SK-N-SH (cell line): ENCODE results near the gene GTSF1L. TPM values are rescaled to one million over a fixed set of nuclear protein-coding genes. Genes with fewer than 3 reads are reported as not detected.

Source experiments
- CTCF ChIA-PET: fragments of 300-600, 350-600 bp; formaldehyde crosslinking; extraction: SDS; loops from one replicate; lab custom pipeline; 2021; lab: Yijun Ruan, JAX
- POLR2A ChIA-PET: fragments of 350-600 bp; sonication (Branson Sonifier 250); formaldehyde crosslinking; extraction: SDS; loops from one replicate; lab custom pipeline; 2020; ENCODE audit warnings: antibody characterized with exemption, inconsistent platforms; lab: Yijun Ruan, JAX
- DNase-seq: peaks from one replicate; pipeline ENCODE4 v3.0.0; 2012
- H2AFZ ChIP-seq: fragments of 200-600 bp; sonication (generic); 2 replicates; pipeline ENCODE4 v1.8.1; 2016; ENCODE audit warnings: antibody characterized with exemption, mild to moderate bottlenecking, low read depth
- H3F3A ChIP-seq: fragments of 200-600 bp; sonication (generic); replicated peaks from 2 replicates; pipeline ENCODE3; 2016; ENCODE audit warnings: antibody characterized with exemption, mild to moderate bottlenecking; ENCODE audit not compliant: insufficient read depth
- H3K27ac ChIP-seq, 2 experiments: fragments of 200-500 bp in 1 of 2; fragments of 200-600 bp in 1 of 2; sonication (Bioruptor generic) in 1 of 2; sonication (generic), shearing (Covaris generic) in 1 of 2; 2 replicates each; pipeline versions ENCODE4 v1.5.1 to v1.6.1; 2014 to 2016; ENCODE audit warnings: low read depth in 2 of 2, inconsistent platforms in 1 of 2, low read length in 1 of 2, mild to moderate bottlenecking in 1 of 2, mixed read lengths in 1 of 2
- H3K27me3 ChIP-seq: fragments of 200-600 bp; sonication (generic), shearing (Covaris generic); 2 replicates; pipeline ENCODE4 v1.6.1; 2016; ENCODE audit warnings: mixed run types; ENCODE audit not compliant: insufficient read depth
- H3K36me3 ChIP-seq, 2 experiments: fragments of 200-500 bp in 1 of 2; fragments of 200-600 bp in 1 of 2; sonication (Bioruptor generic) in 1 of 2; sonication (generic) in 1 of 2; replicated peaks in 1 of 2; 2 replicates each; pipeline versions ENCODE3 to v1.5.1; 2014 to 2016; ENCODE audit warnings: low read length in 1 of 2, mild to moderate bottlenecking in 1 of 2; ENCODE audit not compliant: insufficient read depth in 2 of 2, control insufficient read depth in 1 of 2
- H3K4me1 ChIP-seq, 2 experiments: fragments of 200-500 bp in 1 of 2; fragments of 200-600 bp in 1 of 2; sonication (Bioruptor generic) in 1 of 2; sonication (generic), shearing (Covaris generic) in 1 of 2; 2 replicates each; pipeline versions ENCODE4 v1.5.1 to v1.6.1; 2014 to 2016; ENCODE audit warnings: low read depth in 1 of 2, low read length in 1 of 2, mixed run types in 1 of 2; ENCODE audit not compliant: insufficient read depth in 2 of 2, control insufficient read depth in 1 of 2
- H3K4me2 ChIP-seq: fragments of 200-600 bp; sonication (generic), shearing (Covaris generic); 2 replicates; pipeline ENCODE4 v1.6.1; 2017; ENCODE audit warnings: mixed run types
- H3K4me3 ChIP-seq, 2 experiments: fragments of 200-500 bp in 1 of 2; fragments of 200-600 bp in 1 of 2; sonication (Bioruptor generic) in 1 of 2; sonication (generic), shearing (Covaris generic) in 1 of 2; 2 replicates each; pipeline versions ENCODE4 v1.5.1 to v1.8.1; 2014 to 2016; ENCODE audit warnings: low read depth in 2 of 2, inconsistent platforms in 1 of 2, low read length in 1 of 2, mild to moderate bottlenecking in 1 of 2, mixed read lengths in 1 of 2, moderate library complexity in 1 of 2
- H3K79me2 ChIP-seq: fragments of 200-600 bp; sonication (generic); 2 replicates; pipeline ENCODE4 v1.8.1; 2017; ENCODE audit warnings: mild to moderate bottlenecking; ENCODE audit not compliant: insufficient read depth
- H3K9ac ChIP-seq: fragments of 200-600 bp; sonication (generic); 2 replicates; pipeline ENCODE4 v1.6.1; 2017; ENCODE audit warnings: mixed run types
- H3K9me2 ChIP-seq: fragments of 200-600 bp; sonication (generic); 2 replicates; pipeline ENCODE4 v1.6.1; 2017; ENCODE audit warnings: mixed run types
- H3K9me3 ChIP-seq: fragments of 200-600 bp; sonication (generic); 2 replicates; pipeline ENCODE4 v1.6.1; 2017; ENCODE audit warnings: mixed run types, mild to moderate bottlenecking, moderate library complexity
- H4K20me1 ChIP-seq: fragments of 200-600 bp; sonication (generic); 2 replicates; pipeline ENCODE4 v1.6.1; 2017; ENCODE audit warnings: mild to moderate bottlenecking, mixed run types; ENCODE audit not compliant: insufficient read depth
- CHD2 ChIP-seq: fragments of 150-350 bp; IDR thresholded peaks from 2 replicates; pipeline ENCODE4 v1.6.1; 2018; ENCODE audit warnings: low read length; ENCODE audit not compliant: partially characterized antibody
- FOSL2 ChIP-seq: IDR thresholded peaks from 2 replicates; pipeline ENCODE4 v1.4.0; 2012; ENCODE audit warnings: low read depth, mild to moderate bottlenecking, moderate library complexity, borderline replicate concordance
- FOXM1 ChIP-seq: IDR thresholded peaks from 2 replicates; pipeline ENCODE4 v1.4.0; 2012; ENCODE audit warnings: low read depth, mild to moderate bottlenecking
- GABPA ChIP-seq: IDR thresholded peaks from 2 replicates; pipeline ENCODE4 v1.4.0; 2012; ENCODE audit warnings: low read depth, mild to moderate bottlenecking
- GATA2 ChIP-seq: sonication (generic); formaldehyde crosslinking; IDR thresholded peaks from 2 replicates; pipeline ENCODE4 v1.5.0; 2020; ENCODE audit warnings: mild to moderate bottlenecking, missing genetic modification reagents
- IRF3 ChIP-seq: fragments of 150-350 bp; IDR thresholded peaks from 2 replicates; pipeline ENCODE4 v1.6.1; 2016; ENCODE audit warnings: mild to moderate bottlenecking, low read depth, low read length
- JUND ChIP-seq: IDR thresholded peaks from 2 replicates; pipeline ENCODE4 v1.4.0; 2012
- MAX ChIP-seq: IDR thresholded peaks from 2 replicates; pipeline ENCODE4 v1.4.0; 2012; ENCODE audit warnings: low read depth
- MEF2A ChIP-seq: IDR thresholded peaks from 2 replicates; pipeline ENCODE4 v1.4.0; 2012; ENCODE audit warnings: low read depth, borderline replicate concordance
- NFIC ChIP-seq: IDR thresholded peaks from 2 replicates; pipeline ENCODE4 v1.4.0; 2012; ENCODE audit warnings: borderline replicate concordance
- NRF1 ChIP-seq: IDR thresholded peaks from 2 replicates; pipeline ENCODE4 v1.6.1; 2012; ENCODE audit warnings: low read depth, mild to moderate bottlenecking, low read length
- POLR2AphosphoS5 ChIP-seq: IDR thresholded peaks from 2 replicates; pipeline ENCODE4 v1.6.1; 2012; ENCODE audit warnings: low read depth, low read length
- RAD21 ChIP-seq: IDR thresholded peaks from 2 replicates; pipeline ENCODE4 v1.6.1; 2012; ENCODE audit warnings: mild to moderate bottlenecking, low read length
- RCOR1 ChIP-seq: fragments of 150-350 bp; IDR thresholded peaks from 2 replicates; pipeline ENCODE4 v1.6.1; 2017; ENCODE audit warnings: antibody characterized with exemption, low read length
- RXRA ChIP-seq: IDR thresholded peaks from 2 replicates; pipeline ENCODE4 v1.4.0; 2012; ENCODE audit warnings: low read depth, mild to moderate bottlenecking, borderline replicate concordance
- SIN3A ChIP-seq: IDR thresholded peaks from 2 replicates; pipeline ENCODE4 v1.6.1; 2012; ENCODE audit warnings: low read depth, mild to moderate bottlenecking, low read length, moderate library complexity, borderline replicate concordance
- SMC3 ChIP-seq: IDR thresholded peaks from 2 replicates; pipeline ENCODE4 v1.6.1; 2012; ENCODE audit warnings: low read depth, low read length, improper control_type of control experiment
- TAF1 ChIP-seq: IDR thresholded peaks from 2 replicates; pipeline ENCODE4 v1.6.1; 2012; ENCODE audit warnings: low read depth, mild to moderate bottlenecking, low read length, moderate library complexity, borderline replicate concordance
- TCF12 ChIP-seq: IDR thresholded peaks from 2 replicates; pipeline ENCODE4 v1.4.0; 2012
- TEAD4 ChIP-seq: IDR thresholded peaks from 2 replicates; pipeline ENCODE4 v1.4.0; 2012; ENCODE audit warnings: mild to moderate bottlenecking, borderline replicate concordance; ENCODE audit not compliant: insufficient read depth
- USF1 ChIP-seq: IDR thresholded peaks from 2 replicates; pipeline ENCODE4 v1.4.0; 2012; ENCODE audit warnings: low read depth, borderline replicate concordance
- WGBS: methylation state at CpG from one replicate; pipeline ENCODE4 v1.1.6; 2017; ENCODE audit warnings: low lambda C conversion rate; 5-methylcytosine and 5-hydroxymethylcytosine counted together
- polyA plus RNA-seq, 3 experiments: library from polyadenylated mRNA; depleted of rRNA; stranded (reverse); fragments of >200 nt; gene quantifications; 2 replicates each; pipeline ENCODE4 v1.2.3, GENCODE V29; 2012

GTSF1L gene
- polyA plus RNA-seq, 1 of the 3 experiments (the other 2 are of a cell fraction), result not detected

DNA sequence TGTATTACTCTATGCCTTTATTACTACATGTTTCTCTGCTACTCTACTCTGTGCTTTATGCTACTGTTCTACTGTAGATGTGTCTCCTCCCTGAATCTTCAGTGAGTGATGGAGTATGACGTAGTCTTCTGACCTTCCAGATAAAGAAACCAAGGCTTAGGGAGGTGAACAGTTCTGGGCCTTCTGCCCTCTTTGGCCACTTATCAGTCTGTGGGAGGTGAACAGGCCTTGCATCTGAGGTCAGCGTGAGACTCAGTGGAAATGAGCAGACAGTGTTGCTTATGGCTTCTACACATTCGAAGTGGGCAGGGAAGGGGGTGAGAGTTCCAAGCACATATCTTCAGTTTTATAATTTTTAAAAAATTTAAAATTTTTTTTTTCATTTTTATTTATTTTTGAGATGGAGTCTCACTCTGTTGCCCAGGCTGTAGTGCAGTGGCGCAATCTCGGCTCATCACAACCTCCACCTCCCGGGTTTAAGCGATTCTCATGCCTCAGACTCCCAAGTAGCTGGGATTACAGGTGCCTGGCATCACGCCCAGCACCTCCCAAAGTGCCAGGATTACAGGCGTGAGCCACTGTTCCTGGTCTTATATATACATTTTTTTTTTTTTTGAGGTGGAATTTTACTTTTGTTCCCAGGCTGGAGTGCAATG lies 35.7 kb downstream of the GTSF1L start (continued):
- TF ChIP-seq RAD21 (no peak), RXRA (no peak), MAX (no peak), TCF12 (no peak), SIN3A (no peak), POLR2AphosphoS5 (no peak)

- Histone ChIP-seq H4K20me1 (no peaks in the 10 kb centered on the region), H3K4me1 (no peaks in the 10 kb centered on the region), H3K36me3 (no peaks in the 10 kb centered on the region), H3K9me2 (no peaks in the 10 kb centered on the region), H3K27ac (no peak overlapping the region), H3K4me3 (no peak overlapping the region), H3K27me3 (no peaks in the 10 kb centered on the region), H2AFZ (no peak overlapping the region), H3K4me2 (no peak overlapping the region), H3K9ac (no peak overlapping the region), H3K79me2 (no peaks in the 10 kb centered on the region), H3K9me3 (no peaks in the 10 kb centered on the region), H3F3A (no peaks in the 10 kb centered on the region)
- no peak for DNase-seq
- CTCF ChIA-PET, result interaction anchor here (0.6 to 2.7 kb wide), 7 partner anchors 11 to 1033 kb away, joined by 3 to 12 read pairs (median 3); no protein-coding TSS in a partner anchor
- WGBS, result 98% methylated on average over 4 of the region's 4 CpGs
- no peak for TF ChIP-seq FOSL2
- TF ChIP-seq CHD2, result no peak
- no peak for TF ChIP-seq IRF3
- no peak for TF ChIP-seq MEF2A
- TF ChIP-seq GATA2, result no peak
- TF ChIP-seq TAF1, result no peak
- no peak for TF ChIP-seq SMC3
- TF ChIP-seq JUND, result no peak
- POLR2A ChIA-PET, result no interaction called here
These were observed 37.6 kb downstream of the GTSF1L start for GRCh38 chr20:43689165-43689564.

GRCh38 chr20:43686820-43687219 lies 40.0 kb downstream of the GTSF1L start:
- POLR2A ChIA-PET, result no interaction called here
- TF ChIP-seq GABPA (no peak), NRF1 (no peak), SIN3A (no peak), NFIC (no peak), GATA2 (no peak), RCOR1 (no peak), TEAD4 (no peak), FOXM1 (no peak), POLR2AphosphoS5 (no peak), USF1 (no peak), JUND (no peak), IRF3 (no peak)

More at GRCh38 chr20:43686820-43687219, 40.0 kb downstream of the GTSF1L start:
- no peak for DNase-seq
- Histone ChIP-seq H3F3A (no peaks in the 10 kb centered on the region), H3K4me3 (no peak overlapping the region), H3K27ac (no peak overlapping the region), H3K9me2 (no peaks in the 10 kb centered on the region), H3K27me3 (no peaks in the 10 kb centered on the region), H3K4me1 (no peaks in the 10 kb centered on the region), H3K9ac (no peak overlapping the region), H4K20me1 (no peaks in the 10 kb centered on the region), H3K9me3 (no peaks in the 10 kb centered on the region), H2AFZ (no peak overlapping the region), H3K36me3 (no peaks in the 10 kb centered on the region), H3K4me2 (no peak overlapping the region), H3K79me2 (no peaks in the 10 kb centered on the region)
- CTCF ChIA-PET, result no interaction called here
- 91% methylated on average over 12 of the region's 13 CpGs for WGBS
